H1 (cell line): Measurements from ENCODE around the gene GABRD. TPM values are rescaled to one million over a fixed set of nuclear protein-coding genes. Genes with fewer than 3 reads are reported as not detected.
A peak's percentile ranks its signal among the peaks of the same experiment; 100 is the strongest.

Source experiments
- ASH2L ChIP-seq: fragments of 200-600, 300-600 bp; sonication (generic); IDR thresholded peaks from one replicate; pipeline ENCODE4 v1.7.1; 2017; ENCODE audit warnings: low read length
- BACH1 ChIP-seq: IDR thresholded peaks from 2 replicates; pipeline ENCODE4 v1.6.1; 2012; ENCODE audit warnings: low read length, improper control_type of control experiment
- CHD2 ChIP-seq: IDR thresholded peaks from 2 replicates; pipeline ENCODE4 v1.6.1; 2012; ENCODE audit warnings: low read length, improper control_type of control experiment
- CREB1 ChIP-seq: IDR thresholded peaks from 2 replicates; pipeline ENCODE4 v1.6.1; 2012; ENCODE audit warnings: inconsistent platforms
- EGR1 ChIP-seq: IDR thresholded peaks from 2 replicates; pipeline ENCODE4 v1.6.1; 2011; ENCODE audit warnings: low read depth, low read length, borderline replicate concordance
- EZH2 ChIP-seq: fragments of 200-600 bp; sonication (generic); IDR thresholded peaks from 2 replicates; pipeline ENCODE4 v1.7.1; 2012; ENCODE audit warnings: low read depth, mild to moderate bottlenecking, moderate library complexity, low read length, inconsistent platforms; ENCODE audit not compliant: severe bottlenecking
- FOSL1 ChIP-seq: IDR thresholded peaks from 2 replicates; pipeline ENCODE4 v1.6.1; 2011; ENCODE audit warnings: mild to moderate bottlenecking, low read depth, low read length, moderate library complexity; ENCODE audit not compliant: insufficient read depth
- HDAC2 ChIP-seq, 2 experiments: fragments of 300-600 bp in 1 of 2; sonication (generic) in 1 of 2; IDR thresholded peaks; 2 replicates each; pipeline ENCODE4 v1.6.1; 2011 to 2012; ENCODE audit warnings: low read depth in 2 of 2, low read length in 2 of 2, mild to moderate bottlenecking in 2 of 2, moderate library complexity in 2 of 2, borderline replicate concordance in 1 of 2, inconsistent platforms in 1 of 2
- POLR2A ChIP-seq, 2 experiments: IDR thresholded peaks; 1 replicate in 1 of 2; 2 replicates in 1 of 2; pipeline ENCODE4 v1.6.1; 2011; ENCODE audit warnings: low read depth in 2 of 2, low read length in 2 of 2, mild to moderate bottlenecking in 2 of 2; ENCODE audit errors: control extremely low read depth in 1 of 2
- RAD21 ChIP-seq, 2 experiments: IDR thresholded peaks in 1 of 2; conservative IDR thresholded peaks in 1 of 2; 2 replicates each; pipeline ENCODE4 v1.6.1; 2011; ENCODE audit warnings: low read depth in 2 of 2, low read length in 2 of 2, improper control_type of control experiment in 1 of 2, inconsistent platforms in 1 of 2, mild to moderate bottlenecking in 1 of 2, moderate library complexity in 1 of 2
- RFX5 ChIP-seq: IDR thresholded peaks from 2 replicates; pipeline ENCODE4 v1.6.1; 2011; ENCODE audit warnings: low read depth, low read length, improper control_type of control experiment, borderline replicate concordance
- SP2 ChIP-seq: IDR thresholded peaks from 2 replicates; pipeline ENCODE4 v1.6.1; 2012; ENCODE audit warnings: mild to moderate bottlenecking, low read length, inconsistent platforms
- SP4 ChIP-seq: IDR thresholded peaks from 2 replicates; pipeline ENCODE4 v1.6.1; 2012; ENCODE audit warnings: low read length, inconsistent platforms
- SRF ChIP-seq: IDR thresholded peaks from 2 replicates; pipeline ENCODE4 v1.6.1; 2011; ENCODE audit warnings: mild to moderate bottlenecking, low read depth, low read length, moderate library complexity
- TAF7 ChIP-seq: optimal IDR thresholded peaks from 2 replicates; pipeline ENCODE3; 2011; ENCODE audit warnings: low read depth, mild to moderate bottlenecking, inconsistent platforms, low read length, moderate library complexity, borderline replicate concordance
- ZNF274 ChIP-seq: IDR thresholded peaks from 2 replicates; pipeline ENCODE4 v1.7.0; 2012; ENCODE audit warnings: low read length, borderline replicate concordance; ENCODE audit errors: extremely low read depth
- polyA plus RNA-seq, 7 experiments: library from polyadenylated mRNA; depleted of rRNA in 3 of 7; stranded (reverse) in 5 of 7; unstranded in 2 of 7; fragments of >200 nt in 5 of 7; fragments of 200-250 nt in 2 of 7; gene quantifications; 1 replicate in 5 of 7; 2 replicates in 1 of 7; 4 replicates in 1 of 7; pipeline versions ENCODE4 v1.2.1 to v1.2.3, GENCODE V29; 2011 to 2013; ENCODE audit warnings: missing spikeins in 2 of 7, mixed read lengths in 2 of 7
- total RNA-seq: library from RNA; stranded (reverse); fragmentation: NEBNext Ultra II Directional; extraction: Animal tissue kit (Norgen Biotek cat#: 25700); gene quantifications from 2 replicates; pipeline ENCODE4 v1.2.1, GENCODE V29; 2021

The GABRD gene
- total and polyA plus RNA-seq, 2 of the 8 experiments (the other 6 are each of a cell fraction or from before 2014, with no cell fraction given), result 1.8 to 3.0 TPM

- peak; percentile 58 to 80 for TF ChIP-seq RAD21 (IDR thresholded peaks at IDR 0.05 in 1 of 2, conservative IDR thresholded peaks at IDR 0.05 in 1 of 2; ENCODE audit: low read depth in 2 of 2, low read length in 2 of 2)
- no peak for TF ChIP-seq FOSL1
- TF ChIP-seq SRF, result no peak
- no peak for TF ChIP-seq EZH2
- no peak for TF ChIP-seq TAF7
- TF ChIP-seq SP2, result no peak
- TF ChIP-seq ZNF274, result no peak
- TF ChIP-seq POLR2A (IDR thresholded peaks at IDR 0.05; ENCODE audit: control extremely low read depth in 1 of 2, low read depth in 2 of 2, low read length in 2 of 2), result no peak
- TF ChIP-seq RFX5, result no peak
- TF ChIP-seq CREB1, result no peak
- no peak for TF ChIP-seq SP4
- no peak for TF ChIP-seq CHD2
- no peak for TF ChIP-seq EGR1
- peak in 1 of 2 experiments; percentile 50; a peak in 1 of 4 replicates for TF ChIP-seq HDAC2 (IDR thresholded peaks at IDR 0.05; ENCODE audit: borderline replicate concordance in 1 of 2, low read depth in 2 of 2, low read length in 2 of 2)
- TF ChIP-seq ASH2L, result no peak
- TF ChIP-seq BACH1, result peak; percentile 72
These were observed 25.6 kb downstream of the GABRD start (continued) for GRCh38 chr1:2044510-2045319.
